Motor neuron (in vitro differentiated cells): ENCODE results near the gene TM2D1. TPM values are rescaled to one million over a fixed set of nuclear protein-coding genes. Genes with fewer than 3 reads are reported as not detected.
"Not testable (repeated sequence)": the region's sequence is repeated elsewhere in the genome, so short reads cannot be mapped to it uniquely, and the experiment has no call there.

Experiments
- ATAC-seq, 8 experiments: fragments of 200-7000 bp; cut with Tn5 transposase; replicated peaks in 6 of 8; 2 replicates each; pipeline ENCODE4 v1.8.0; 2021; ENCODE audit warnings: mild to moderate bottlenecking in 8 of 8, moderate library complexity in 8 of 8
- H3K27ac ChIP-seq, 2 donors: fragments of 250-450 bp; sonication (Bioruptor Pico); 2 replicates each; pipeline ENCODE4 v1.9.0; 2021; ENCODE audit warnings: antibody characterized with exemption in 2 of 2, mild to moderate bottlenecking in 2 of 2, moderate library complexity in 1 of 2
- H3K4me1 ChIP-seq, 2 donors: fragments of 250-450 bp; sonication (Bioruptor Pico); replicated peaks in 1 of 2; 2 replicates each; pipeline ENCODE4 v1.6.1; 2021; ENCODE audit warnings: antibody characterized with exemption in 2 of 2, mild to moderate bottlenecking in 2 of 2, moderate library complexity in 1 of 2
- H3K4me3 ChIP-seq, 5 donors: fragments of 250-450 bp; sonication (Bioruptor Pico); 2 replicates each; pipeline ENCODE4 v1.9.0; 2021; ENCODE audit warnings: antibody characterized with exemption in 5 of 5, mild to moderate bottlenecking in 5 of 5, moderate library complexity in 4 of 5
- WGBS, 10 experiments: fragments of 450-650 bp; shearing (Covaris generic); methylation state at CpG; one replicate each; pipeline ENCODE4 v1.0.0; 2022; 5-methylcytosine and 5-hydroxymethylcytosine counted together
- in situ Hi-C, 9 experiments: fragments of 400-800 bp; cut with MboI; loops; one replicate each; pipeline ENCODE4 v1.15.0; 2021; ENCODE audit warnings: low sequenced_read_pairs in 9 of 9, low pct_unique_long_range_greater_than_20kb in 2 of 9; ENCODE audit not compliant: unreplicated experiment in 9 of 9
- total RNA-seq, 8 experiments: library from RNA; unstranded; fragments of 300-600 nt; gene quantifications; 2 replicates each; pipeline versions ENCODE4 v1.2.3 to v1.2.4, GENCODE V29; 2022

Gene TM2D1
- total RNA-seq, 8 experiments from 2014 or later, result 38.2 to 84.8 (median 57.2) TPM

GRCh38 chr1:61742620-61743430 lies 17.9 kb upstream of the TM2D1 start:
- H3K4me3 ChIP-seq, result peak overlapping the region; percentile 52 to 90 (median 65)
- 0 to 36% (median 10%) methylated on average over 1 to 9 of the region's 74 CpGs; no CpG with 5 or more reads in 4 of the 10 experiments for WGBS, 10 experiments
- ATAC-seq, result peak; percentile 70 to 91 (median 86)
- peaks cover 7 to 13% of the 10 kb centered on the region in 2 donors for H3K4me1 ChIP-seq
- in situ Hi-C loops, result no loop called here
- H3K27ac ChIP-seq, result peak overlapping the region; percentile 62 to 75

GRCh38 chr1:61741711-61742619 lies 17.0 kb upstream of the TM2D1 start, which contains the start of gene PATJ:
Gene PATJ, plus strand, starts transcription at chr1:61742480. Its CDS starts 20,413 bp downstream, at chr1:61762893.
- WGBS, 10 experiments, result 21 to 67% (median 28%) methylated on average over 3 to 12 of the region's 54 CpGs

GRCh38 chr1:61740751-61741700 lies 16.1 kb upstream of the TM2D1 start:
- 94 to 98% (median 94%) methylated on average over 2 to 15 of the region's 19 CpGs; no CpG with 5 or more reads in 1 of the 10 experiments for WGBS, 10 experiments
- Histone ChIP-seq H3K4me3 (peak overlapping the region; percentile 52 to 90 (median 65)), H3K27ac (no peak overlapping the region), H3K4me1 (peaks cover 7 to 10% of the 10 kb centered on the region in 2 donors)
- ATAC-seq, result no peak
- in situ Hi-C loops, result no loop called here

More at GRCh38 chr1:61741711-61742619, 17.0 kb upstream of the TM2D1 start, which contains the start of gene PATJ:
- peaks cover 7 to 12% of the 10 kb centered on the region in 2 donors for H3K4me1 ChIP-seq
- in situ Hi-C loops, result no loop called here
- H3K4me3 ChIP-seq, result peak within 1 kb of the TSS; percentile 52 to 90 (median 65)
- peak; percentile 50 to 78 (median 69) for ATAC-seq
- H3K27ac ChIP-seq, result peak within 1 kb of the TSS; percentile 62 to 75

DNA sequence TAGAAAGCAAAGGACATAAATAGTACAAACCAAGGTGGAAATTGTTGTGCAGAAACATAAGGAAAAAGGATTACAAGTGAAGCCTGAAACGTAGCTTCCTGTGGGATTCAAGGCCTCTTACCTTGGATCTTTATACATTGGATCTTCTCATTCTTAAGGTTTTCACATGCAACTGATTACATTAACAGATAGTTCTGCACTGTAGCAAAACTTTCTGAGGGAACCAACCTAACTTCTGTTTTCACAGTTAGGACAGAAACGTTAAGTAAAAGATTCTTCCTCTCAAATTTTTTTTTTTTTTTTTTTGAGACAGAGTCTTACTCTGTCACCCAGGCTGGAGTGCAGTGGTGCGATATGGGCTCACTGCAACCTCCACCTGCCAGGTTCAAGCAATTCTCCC lies 7.8 kb upstream of the TM2D1 start:
- Histone ChIP-seq H3K4me1 (no peaks in the 10 kb centered on the region), H3K27ac (no peak overlapping the region), H3K4me3 (no peak overlapping the region)
- in situ Hi-C loops, result no loop called here
- no peak for ATAC-seq
- 0 to 87% (median 69%) methylated on average over 1 to 3 of the region's 3 CpGs; no CpG with 5 or more reads in 1 of the 10 experiments for WGBS, 10 experiments

DNA sequence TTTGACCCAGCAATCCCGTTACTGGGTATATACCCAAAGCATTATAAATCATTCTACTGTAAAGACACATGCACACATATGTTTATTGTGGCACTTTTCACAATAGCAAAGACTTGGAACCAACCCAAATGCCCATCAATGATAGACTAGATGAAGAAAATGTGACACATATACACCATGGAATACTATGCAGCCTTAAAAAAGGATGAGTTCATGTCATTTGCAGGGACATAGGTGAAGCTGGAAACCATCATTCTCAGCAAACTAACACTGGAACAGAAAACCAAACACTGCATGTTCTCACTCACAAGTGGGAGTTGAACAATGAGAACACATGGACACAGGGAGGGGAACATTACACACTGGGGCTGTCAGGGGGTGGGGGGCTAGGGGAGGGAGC lies 5.7 kb upstream of the TM2D1 start:
- in situ Hi-C loops, H3K4me3 ChIP-seq, H3K27ac ChIP-seq, H3K4me1 ChIP-seq, ATAC-seq: not testable (repeated sequence)
- WGBS, 10 experiments, result 0 to 20% (median 0%) methylated on average over 1 of the region's 1 CpG; no CpG with 5 or more reads in 5 of the 10 experiments

GRCh38 chr1:61727544-61727943 lies 2.6 kb upstream of the TM2D1 start:
- Histone ChIP-seq H3K4me1 (peaks cover 4 to 10% of the 10 kb centered on the region in 2 donors), H3K27ac (no peak overlapping the region), H3K4me3 (no peak overlapping the region)
- no peak for ATAC-seq
- WGBS, 10 experiments, result 79 to 100% (median 92%) methylated on average over 1 to 3 of the region's 3 CpGs; no CpG with 5 or more reads in 1 of the 10 experiments
- in situ Hi-C loops, result no loop called here

DNA sequence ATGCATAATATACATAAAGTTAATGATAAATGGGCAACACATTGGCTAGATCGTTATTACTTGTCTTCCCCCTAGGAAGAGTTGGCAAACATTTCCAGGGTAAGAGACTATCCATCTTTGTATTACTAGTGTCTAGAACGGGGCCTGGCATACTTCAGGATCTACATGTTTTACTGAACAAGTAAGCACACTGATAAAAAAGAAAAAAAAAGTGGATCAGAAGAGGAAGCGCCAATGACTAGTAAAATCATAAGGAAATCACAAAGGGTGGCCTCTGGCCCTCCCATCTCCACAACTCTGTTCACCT lies 482 bp downstream of the TM2D1 start:
- H3K4me1 ChIP-seq, result peaks cover 4 to 10% of the 10 kb centered on the region in 2 donors
- 0 to 20% (median 2%) methylated on average over 1 to 3 of the region's 3 CpGs for WGBS, 10 experiments
- H3K27ac ChIP-seq, result peak overlapping the region; percentile 86 to 87
- ATAC-seq, result no peak
- H3K4me3 ChIP-seq, result peak overlapping the region; percentile 86 to 97 (median 96)
- in situ Hi-C loops, result no loop called here

- ATAC-seq, in situ Hi-C loops, H3K4me1 ChIP-seq, H3K27ac ChIP-seq, H3K4me3 ChIP-seq: not testable (repeated sequence)
- 86 to 100% (median 98%) methylated on average over 1 to 7 of the region's 8 CpGs; no CpG with 5 or more reads in 1 of the 10 experiments for WGBS, 10 experiments
These were observed 5.8 kb downstream of the TM2D1 start for GRCh38 chr1:61718996-61719663.

DNA sequence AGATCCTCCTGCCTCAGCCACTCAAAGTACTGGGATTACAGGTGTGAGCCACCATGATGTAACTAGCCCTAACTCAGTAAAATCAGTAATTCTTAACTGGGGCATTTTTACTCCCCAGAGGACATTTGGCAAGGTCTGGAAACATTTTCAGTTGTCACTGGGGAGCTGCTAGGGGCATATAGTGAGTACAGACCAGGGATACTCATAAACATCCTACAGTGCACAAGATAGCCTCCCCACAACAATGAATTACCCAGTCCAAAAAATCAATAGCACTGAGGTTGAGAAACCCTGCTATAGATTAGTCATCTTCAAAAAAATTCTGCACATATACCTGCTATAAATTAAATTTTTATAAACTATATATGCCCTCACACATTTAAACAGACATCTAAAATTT lies 13.0 kb downstream of the TM2D1 start:
- in situ Hi-C loops, result no loop called here
- no peak for ATAC-seq
- Histone ChIP-seq H3K4me3 (no peak overlapping the region), H3K4me1 (no peaks in the 10 kb centered on the region), H3K27ac (no peak overlapping the region)

DNA sequence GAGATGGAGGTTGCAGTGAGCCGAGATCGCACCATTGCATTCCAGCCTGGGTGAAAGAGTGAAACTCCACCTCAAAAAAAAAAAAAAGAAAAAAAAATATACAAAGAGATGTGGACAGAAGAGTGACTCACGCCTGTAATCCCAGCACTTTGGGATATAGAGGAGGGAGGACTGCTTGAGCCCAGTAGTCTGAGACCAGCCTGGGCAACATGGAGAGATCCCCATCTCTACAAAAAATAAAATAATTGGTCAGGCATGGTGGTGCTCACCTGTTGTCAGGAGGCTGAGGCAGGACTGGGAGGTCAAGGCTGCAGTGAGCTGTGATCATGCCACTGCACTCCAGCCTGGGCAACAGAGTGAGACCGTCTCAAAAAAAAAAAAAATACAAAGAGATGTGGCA lies 13.7 kb downstream of the TM2D1 start:
- ATAC-seq, H3K4me1 ChIP-seq, H3K4me3 ChIP-seq, H3K27ac ChIP-seq, in situ Hi-C loops: not testable (repeated sequence)
- 83 to 100% (median 95%) methylated on average over 2 to 4 of the region's 4 CpGs; no CpG with 5 or more reads in 3 of the 10 experiments for WGBS, 10 experiments

GRCh38 chr1:61709908-61710289 lies 15.0 kb downstream of the TM2D1 start:
- no peak overlapping the region for H3K4me3 ChIP-seq
- no peak for ATAC-seq
- H3K4me1 ChIP-seq, result no peaks in the 10 kb centered on the region
- WGBS, 10 experiments, result 94 to 100% (median 100%) methylated on average over 1 to 2 of the region's 2 CpGs; no CpG with 5 or more reads in 3 of the 10 experiments
- in situ Hi-C loops, result no loop called here
- H3K27ac ChIP-seq, result no peak overlapping the region
